Measurements from ENCODE around the gene PELI3. TPM values are rescaled to one million over a fixed set of nuclear protein-coding genes. Genes with fewer than 3 reads are reported as not detected.

PELI3 gene, protein sequence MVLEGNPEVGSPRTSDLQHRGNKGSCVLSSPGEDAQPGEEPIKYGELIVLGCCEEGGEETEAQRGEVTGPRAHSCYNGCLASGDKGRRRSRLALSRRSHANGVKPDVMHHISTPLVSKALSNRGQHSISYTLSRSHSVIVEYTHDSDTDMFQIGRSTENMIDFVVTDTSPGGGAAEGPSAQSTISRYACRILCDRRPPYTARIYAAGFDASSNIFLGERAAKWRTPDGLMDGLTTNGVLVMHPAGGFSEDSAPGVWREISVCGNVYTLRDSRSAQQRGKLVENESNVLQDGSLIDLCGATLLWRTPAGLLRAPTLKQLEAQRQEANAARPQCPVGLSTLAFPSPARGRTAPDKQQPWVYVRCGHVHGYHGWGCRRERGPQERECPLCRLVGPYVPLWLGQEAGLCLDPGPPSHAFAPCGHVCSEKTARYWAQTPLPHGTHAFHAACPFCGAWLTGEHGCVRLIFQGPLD
- total RNA-seq (ENCODE audit: low replicate concordance) = 2.7 and 9.1 TPM in 2 replicates

DNA sequence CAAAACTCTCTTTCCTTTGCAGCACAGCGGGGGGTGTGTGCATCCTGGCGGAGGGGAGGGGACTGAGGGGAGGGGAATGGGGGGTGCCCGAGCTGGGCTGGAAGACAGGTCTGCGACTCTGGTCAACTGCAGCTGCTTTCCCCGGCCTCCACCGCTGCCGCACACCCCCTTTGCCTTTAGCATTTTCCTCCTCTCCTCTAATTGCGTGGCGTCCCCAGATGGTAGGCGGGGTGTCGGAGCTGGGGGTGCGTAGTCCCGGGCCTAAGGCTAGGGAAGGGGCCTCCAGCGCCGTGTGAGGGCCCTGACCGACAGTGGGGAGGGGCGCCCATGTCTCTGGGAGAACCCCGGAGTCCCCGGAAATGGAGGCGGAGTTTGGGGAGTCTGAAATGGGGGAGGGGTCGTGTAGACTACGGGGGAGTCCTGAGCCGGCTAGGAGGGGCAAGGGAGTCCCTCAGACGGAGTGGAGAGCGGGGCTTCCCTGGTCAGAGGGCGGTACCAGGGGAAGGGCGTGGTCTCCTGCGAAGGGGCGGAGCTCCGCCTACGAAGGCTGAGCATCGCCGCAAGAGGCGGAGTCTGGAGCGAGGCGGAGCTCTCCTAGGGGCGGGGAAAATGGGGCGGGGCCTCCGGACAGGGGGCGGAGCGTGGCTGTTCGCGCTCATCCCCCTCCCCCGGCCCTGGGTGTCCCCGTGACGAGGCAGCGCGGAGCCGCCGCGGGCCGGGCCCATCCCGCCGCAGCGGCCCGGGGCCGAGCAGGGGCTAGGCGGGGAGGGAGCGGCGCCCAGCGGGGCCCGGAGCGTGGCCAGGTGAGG, at the start of gene PELI3:
PELI3 (plus strand) TSS at position 681 of the 809 bp plus-strand sequence. CDS start 1,224 bp downstream, outside the sequence.
- H4K20me1 ChIP-seq (ENCODE audit: low read depth) = peaks cover 18% of the 10 kb centered on the region
- H3K27me3 Mint-ChIP-seq (ENCODE audit: insufficient read depth, low read depth) = peaks cover 2% of the 10 kb centered on the region
- peak within 1 kb of the TSS; percentile 81 for H3K4me2 ChIP-seq
- no peaks in the 10 kb centered on the region for H3K79me2 ChIP-seq (ENCODE audit: low read depth)
- TF ChIP-seq, protein P1, sequence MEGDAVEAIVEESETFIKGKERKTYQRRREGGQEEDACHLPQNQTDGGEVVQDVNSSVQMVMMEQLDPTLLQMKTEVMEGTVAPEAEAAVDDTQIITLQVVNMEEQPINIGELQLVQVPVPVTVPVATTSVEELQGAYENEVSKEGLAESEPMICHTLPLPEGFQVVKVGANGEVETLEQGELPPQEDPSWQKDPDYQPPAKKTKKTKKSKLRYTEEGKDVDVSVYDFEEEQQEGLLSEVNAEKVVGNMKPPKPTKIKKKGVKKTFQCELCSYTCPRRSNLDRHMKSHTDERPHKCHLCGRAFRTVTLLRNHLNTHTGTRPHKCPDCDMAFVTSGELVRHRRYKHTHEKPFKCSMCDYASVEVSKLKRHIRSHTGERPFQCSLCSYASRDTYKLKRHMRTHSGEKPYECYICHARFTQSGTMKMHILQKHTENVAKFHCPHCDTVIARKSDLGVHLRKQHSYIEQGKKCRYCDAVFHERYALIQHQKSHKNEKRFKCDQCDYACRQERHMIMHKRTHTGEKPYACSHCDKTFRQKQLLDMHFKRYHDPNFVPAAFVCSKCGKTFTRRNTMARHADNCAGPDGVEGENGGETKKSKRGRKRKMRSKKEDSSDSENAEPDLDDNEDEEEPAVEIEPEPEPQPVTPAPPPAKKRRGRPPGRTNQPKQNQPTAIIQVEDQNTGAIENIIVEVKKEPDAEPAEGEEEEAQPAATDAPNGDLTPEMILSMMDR (IDR thresholded peaks at IDR 0.05) = no peak
- TF ChIP-seq EZH2 (IDR thresholded peaks at IDR 0.05) (no peak), EZH2phosphoT487 (IDR thresholded peaks at IDR 0.05) (no peak)
- peaks cover 9% of the 10 kb centered on the region for H3K4me1 ChIP-seq
- H3K4me1 Mint-ChIP-seq = peaks cover 40% of the 10 kb centered on the region
- H3K27me3 ChIP-seq = peaks cover 4% of the 10 kb centered on the region
- peaks cover 13% of the 10 kb centered on the region for H3K9me3 Mint-ChIP-seq
- DNase-seq (ENCODE audit: low spot score) = peak; percentile 96
- H3K27ac ChIP-seq = no peak within 1 kb of the TSS
- H3K9me3 ChIP-seq (ENCODE audit: low read depth) = no peaks in the 10 kb centered on the region
- no peaks in the 10 kb centered on the region for H3K36me3 ChIP-seq
- H3K36me3 Mint-ChIP-seq = peaks cover 2% of the 10 kb centered on the region
- peak within 1 kb of the TSS; percentile 95 for H3K4me3 Mint-ChIP-seq
- H3K9ac ChIP-seq = no peak within 1 kb of the TSS
- peak within 1 kb of the TSS; percentile 87 for H3K27ac Mint-ChIP-seq
- H3F3A ChIP-seq (ENCODE audit: low read depth) = peaks cover 26% of the 10 kb centered on the region
- peak within 1 kb of the TSS; percentile 66 for H3K4me3 ChIP-seq
- peak within 1 kb of the TSS; percentile 74 for H2AFZ ChIP-seq (replicated peaks)

DNA sequence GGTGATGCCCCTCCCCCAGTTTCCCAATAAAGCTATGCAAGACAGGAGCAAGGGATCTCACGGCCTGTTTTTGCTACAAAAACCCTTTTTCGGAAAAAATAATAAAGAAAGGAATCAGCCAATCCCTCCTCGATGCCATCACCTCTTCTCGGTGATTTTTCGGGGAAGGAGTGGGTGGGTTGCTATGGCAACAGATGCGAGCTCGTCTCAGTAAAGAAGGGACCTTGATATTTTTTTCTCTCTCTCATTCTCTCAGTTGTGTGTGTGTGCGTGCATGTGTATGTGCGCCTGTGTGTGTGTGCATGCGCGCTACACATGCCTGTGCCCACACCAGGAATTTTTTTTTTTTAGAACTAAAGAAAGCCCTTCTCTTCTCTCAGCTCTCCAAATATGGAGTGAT, 49.7 kb upstream of the PELI3 start:
- Histone ChIP-seq H3K4me2 (no peak overlapping the region), H3K9ac (no peak overlapping the region), H3K27ac (no peak overlapping the region), H3K4me3 (no peak overlapping the region), H3K79me2 (ENCODE audit: low read depth) (no peaks in the 10 kb centered on the region), H3K27me3 (peaks cover 36% of the 10 kb centered on the region), H3K4me1 (peaks cover 26% of the 10 kb centered on the region), H4K20me1 (ENCODE audit: low read depth) (peaks cover 55% of the 10 kb centered on the region), H3K36me3 (no peaks in the 10 kb centered on the region), H3K9me3 (ENCODE audit: low read depth) (no peaks in the 10 kb centered on the region), H3F3A (ENCODE audit: low read depth) (peaks cover 9% of the 10 kb centered on the region), H2AFZ (replicated peaks) (no peak overlapping the region)
- peak; percentile 30 for DNase-seq (ENCODE audit: low spot score)
- Mint-ChIP-seq H3K4me3 (no peak overlapping the region), H3K27me3 (ENCODE audit: insufficient read depth, low read depth) (peaks cover 38% of the 10 kb centered on the region), H3K9me3 (no peaks in the 10 kb centered on the region), H3K36me3 (peaks cover 2% of the 10 kb centered on the region), H3K27ac (no peak overlapping the region), H3K4me1 (peaks cover 36% of the 10 kb centered on the region)
- TF ChIP-seq EZH2phosphoT487 (IDR thresholded peaks at IDR 0.05) (no peak), EZH2 (IDR thresholded peaks at IDR 0.05) (no peak)
- TF ChIP-seq, protein P1 (IDR thresholded peaks at IDR 0.05) = no peak

DNA sequence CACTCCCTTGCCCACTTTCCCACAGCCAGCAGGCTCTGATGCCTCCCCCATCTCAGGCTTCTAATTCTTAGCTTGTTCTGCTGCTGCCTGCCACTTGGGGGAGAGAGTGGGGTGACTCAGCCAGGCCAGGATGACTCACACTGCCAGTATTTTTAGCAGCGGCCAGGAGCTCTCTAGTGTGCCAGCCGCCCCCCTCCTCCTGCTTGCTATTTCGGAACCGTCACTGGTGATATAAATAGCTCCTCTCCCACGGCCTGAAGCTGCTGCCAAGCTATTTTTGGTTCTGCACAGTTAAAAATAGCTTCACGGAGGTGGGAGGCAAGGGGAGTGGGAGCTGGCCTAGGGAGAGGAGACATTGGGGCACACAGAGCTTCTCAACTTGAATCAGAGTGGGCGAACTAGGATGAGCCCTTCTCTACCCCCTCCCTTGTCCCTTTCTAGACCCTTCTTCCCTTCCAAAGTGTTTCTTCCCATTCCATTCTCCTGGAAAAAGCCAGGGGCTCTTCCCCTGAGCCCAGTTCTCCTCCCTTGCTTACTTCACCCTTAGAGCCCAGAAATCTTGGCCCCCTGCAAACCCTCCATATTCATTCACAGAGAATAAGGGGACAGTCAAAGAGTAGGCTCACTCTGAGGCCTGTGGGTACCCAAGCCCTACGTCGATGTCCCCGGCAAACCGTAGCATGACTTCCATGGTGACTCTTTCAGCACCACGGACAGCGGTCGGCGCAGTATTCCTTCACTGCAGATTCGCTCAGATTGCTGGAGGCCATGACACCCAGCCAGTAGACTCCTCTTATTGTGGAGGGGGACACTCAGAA, 48.3 kb upstream of the PELI3 start:
- Mint-ChIP-seq H3K4me3 (peak overlapping the region; percentile 69), H3K9me3 (no peaks in the 10 kb centered on the region), H3K27ac (no peak overlapping the region), H3K36me3 (peaks cover 2% of the 10 kb centered on the region), H3K4me1 (peaks cover 32% of the 10 kb centered on the region), H3K27me3 (ENCODE audit: insufficient read depth, low read depth) (peaks cover 44% of the 10 kb centered on the region)
- H4K20me1 ChIP-seq (ENCODE audit: low read depth) = peaks cover 65% of the 10 kb centered on the region
- H3K4me2 ChIP-seq = no peak overlapping the region
- DNase-seq (ENCODE audit: low spot score) = peak; percentile 95
- no peaks in the 10 kb centered on the region for H3K79me2 ChIP-seq (ENCODE audit: low read depth)
- peaks cover 9% of the 10 kb centered on the region for H3F3A ChIP-seq (ENCODE audit: low read depth)
- H3K9ac ChIP-seq = no peak overlapping the region
- no peak overlapping the region for H2AFZ ChIP-seq (replicated peaks)
- H3K4me3 ChIP-seq = no peak overlapping the region
- peaks cover 26% of the 10 kb centered on the region for H3K4me1 ChIP-seq
- no peaks in the 10 kb centered on the region for H3K9me3 ChIP-seq (ENCODE audit: low read depth)
- H3K36me3 ChIP-seq = no peaks in the 10 kb centered on the region
- H3K27me3 ChIP-seq = peaks cover 37% of the 10 kb centered on the region
- no peak overlapping the region for H3K27ac ChIP-seq
- TF ChIP-seq, protein P1 (IDR thresholded peaks at IDR 0.05) = peak; percentile 54
- peak; percentile 39 for TF ChIP-seq EZH2 (IDR thresholded peaks at IDR 0.05)
- TF ChIP-seq EZH2phosphoT487 (IDR thresholded peaks at IDR 0.05) = no peak
